Panc1 (cell line): ENCODE measurements around the gene GSTM3. TPM values are rescaled to one million over a fixed set of nuclear protein-coding genes. Genes with fewer than 3 reads are reported as not detected.
A peak's percentile ranks its signal among the peaks of the same experiment; 100 is the strongest.

ENCODE experiments used
- ATAC-seq: fragments of 200-7000 bp; cut with Tn5 transposase; 2 replicates; pipeline ENCODE4 v1.9.1; 2020; ENCODE audit warnings: mild to moderate bottlenecking, moderate library complexity
- BruUV-seq: library from RNA; stranded (reverse); fragments of 400-500 nt; replicated peaks from 2 replicates; lab custom pipeline; 2021; lab: Mats Ljungman, UMichigan
- CTCF ChIA-PET: fragments of 300-600 bp; sonication (Branson Sonifier 250); formaldehyde crosslinking; loops from one replicate; lab custom pipeline; 2022; ENCODE audit warnings: antibody characterized with exemption; lab: Charles Lee
- POLR2A ChIA-PET: fragments of 300-600 bp; sonication (Branson Sonifier 250); formaldehyde crosslinking; loops from one replicate; lab custom pipeline; 2022; ENCODE audit warnings: antibody characterized with exemption; lab: Charles Lee
- DNase-seq: peaks from one replicate; pipeline ENCODE4 v3.0.0-alpha.2; 2010; ENCODE audit warnings: low read depth, low spot score
- H3K27ac ChIP-seq: 2 replicates; pipeline ENCODE4 v1.5.1; 2011; ENCODE audit warnings: mild to moderate bottlenecking, low read length, inconsistent platforms
- H3K27me3 ChIP-seq: fragments of 200-500 bp; sonication (Bioruptor generic); 2 replicates; pipeline ENCODE4 v1.6.0; 2014; ENCODE audit warnings: low read length, inconsistent platforms; ENCODE audit not compliant: control insufficient read depth, insufficient read depth
- H3K36me3 ChIP-seq: fragments of 200-500 bp; sonication (Bioruptor generic); 2 replicates; pipeline ENCODE4 v1.5.1; 2014; ENCODE audit warnings: inconsistent platforms, mild to moderate bottlenecking, low read length, moderate library complexity; ENCODE audit not compliant: control insufficient read depth, insufficient read depth
- H3K4me1 ChIP-seq: 2 replicates; pipeline ENCODE4 v1.5.1; 2011; ENCODE audit warnings: inconsistent platforms, mild to moderate bottlenecking, low read length, moderate library complexity; ENCODE audit not compliant: control insufficient read depth, insufficient read depth
- H3K4me3 ChIP-seq, 2 experiments: 2 replicates each; pipeline ENCODE4 v1.5.1; 2011 to 2012; ENCODE audit warnings: low read depth in 2 of 2, low read length in 2 of 2, mild to moderate bottlenecking in 2 of 2, inconsistent platforms in 1 of 2, moderate library complexity in 1 of 2
- H3K9me3 ChIP-seq: fragments of 200-500 bp; sonication (Bioruptor generic); 2 replicates; pipeline ENCODE4 v1.5.1; 2014; ENCODE audit warnings: low read depth, mild to moderate bottlenecking, inconsistent platforms, low read length, moderate library complexity; ENCODE audit not compliant: control insufficient read depth, insufficient read depth
- CTCF ChIP-seq: fragments of 450-650 bp; IDR thresholded peaks from 2 replicates; pipeline ENCODE4 v1.5.1; 2017; ENCODE audit warnings: mild to moderate bottlenecking
- POLR2AphosphoS5 ChIP-seq: IDR thresholded peaks from 2 replicates; pipeline ENCODE4 v1.6.1; 2012; ENCODE audit warnings: mild to moderate bottlenecking, low read depth, low read length, moderate library complexity
- REST ChIP-seq, 2 experiments: IDR thresholded peaks; 2 replicates each; pipeline ENCODE4 v1.6.1; 2011 to 2012; ENCODE audit warnings: low read depth in 2 of 2, control low read depth in 1 of 2, low read length in 1 of 2, mild to moderate bottlenecking in 1 of 2, moderate library complexity in 1 of 2; ENCODE audit not compliant: insufficient read depth in 1 of 2
- SIN3A ChIP-seq: IDR thresholded peaks from 2 replicates; pipeline ENCODE4 v1.6.1; 2012; ENCODE audit warnings: low read depth, mild to moderate bottlenecking, low read length, moderate library complexity, borderline replicate concordance; ENCODE audit not compliant: insufficient read depth
- TCF7L2 ChIP-seq: IDR thresholded peaks from 2 replicates; pipeline ENCODE4 v1.6.1; 2011; ENCODE audit warnings: mild to moderate bottlenecking, low read depth, low read length, inconsistent platforms
- in situ Hi-C: cut with HindIII; loops from 2 replicates; pipeline ENCODE4 v1.10.0; 2016; ENCODE audit warnings: low sequenced_read_pairs, low pct_unique_long_range_greater_than_20kb
- intact Hi-C: fragments of 100-400 bp; cut with micrococcal nuclease; formaldehyde crosslinking; loops from one replicate; pipeline ENCODE4 v1.10.0; 2022; ENCODE audit not compliant: unreplicated experiment
- total RNA-seq: library from RNA; stranded (reverse); gene quantifications from one replicate; pipeline ENCODE4 v1.2.1, GENCODE V29; 2021; ENCODE audit not compliant: unreplicated experiment

Gene GSTM3
- total RNA-seq, 1 experiment from 2014 or later = 93.1 TPM

GRCh38 chr1:109719337-109719837 lies 21.5 kb downstream of the GSTM3 start:
- Histone ChIP-seq H3K9me3 (no peaks in the 10 kb centered on the region), H3K4me3 (no peak overlapping the region), H3K27me3 (no peaks in the 10 kb centered on the region), H3K36me3 (no peaks in the 10 kb centered on the region), H3K27ac (no peak overlapping the region), H3K4me1 (no peaks in the 10 kb centered on the region)
- ChIA-PET POLR2A (no interaction called here), CTCF (no interaction called here)
- no peak for DNase-seq
- in situ Hi-C loops = no loop called here
- BruUV-seq = no TSS peak
- ATAC-seq = no peak
- intact Hi-C loops = no loop called here
- TF ChIP-seq TCF7L2 = no peak
- TF ChIP-seq POLR2AphosphoS5 = no peak
- TF ChIP-seq REST (IDR thresholded peaks at IDR 0.05; ENCODE audit: insufficient read depth in 1 of 2, low read depth in 2 of 2, low read length in 1 of 2) = no peak
- no peak for TF ChIP-seq SIN3A

- intact Hi-C loops (no loop called here), in situ Hi-C loops (no loop called here)
- TF ChIP-seq CTCF (peak; percentile 40), REST (IDR thresholded peaks at IDR 0.05; ENCODE audit: insufficient read depth in 1 of 2, low read depth in 2 of 2, low read length in 1 of 2) (no peak), TCF7L2 (no peak), POLR2AphosphoS5 (no peak), SIN3A (no peak)
- no peaks in the 10 kb centered on the region for H3K4me1 ChIP-seq
- H3K36me3 ChIP-seq = no peaks in the 10 kb centered on the region
- ChIA-PET CTCF (interaction anchor here (1.4 kb wide), 1 partner anchor 56 kb away, joined by 6 read pairs; no protein-coding TSS in a partner anchor), POLR2A (no interaction called here)
- H3K9me3 ChIP-seq = no peaks in the 10 kb centered on the region
- no peaks in the 10 kb centered on the region for H3K27me3 ChIP-seq
- no peak for DNase-seq
- H3K4me3 ChIP-seq = no peak overlapping the region
- peak; percentile 89 for ATAC-seq
- H3K27ac ChIP-seq = no peak overlapping the region
- BruUV-seq = no TSS peak
Observed at GRCh38 chr1:109718495-109718894, 22.3 kb downstream of the GSTM3 start.
